Parathyroid adenoma (tissue), 2 donors: ENCODE measurements around the gene TSPAN4.

Experiments used
- H2AFZ ChIP-seq: fragments of 300-600 bp; sonication (generic); one replicate; pipeline ENCODE4 v1.7.0; 2017; ENCODE audit warnings: antibody characterized with exemption, mild to moderate bottlenecking
- H3K27ac ChIP-seq: fragments of 300-600 bp; sonication (generic); one replicate; pipeline ENCODE4 v1.7.0; 2017
- H3K27me3 ChIP-seq: fragments of 300-600 bp; sonication (generic); one replicate; pipeline ENCODE4 v1.7.0; 2017; ENCODE audit warnings: low read length; ENCODE audit not compliant: control insufficient read depth, insufficient read depth
- H3K36me3 ChIP-seq: fragments of 300-600 bp; sonication (generic); one replicate; pipeline ENCODE4 v1.7.0; 2017; ENCODE audit warnings: low read length; ENCODE audit not compliant: control insufficient read depth, insufficient read depth
- H3K4me1 ChIP-seq: fragments of 300-600 bp; sonication (generic); one replicate; pipeline ENCODE4 v1.7.0; 2017; ENCODE audit warnings: control low read depth
- H3K4me2 ChIP-seq: fragments of 300-600 bp; sonication (generic); one replicate; pipeline ENCODE4 v1.7.0; 2017; ENCODE audit warnings: low read length
- H3K4me3 ChIP-seq: fragments of 300-600 bp; sonication (generic); one replicate; pipeline ENCODE4 v1.7.0; 2017; ENCODE audit warnings: low read depth, low read length
- H3K79me2 ChIP-seq: fragments of 300-600 bp; sonication (generic); one replicate; pipeline ENCODE4 v1.7.0; 2017; ENCODE audit warnings: control low read depth
- H3K9ac ChIP-seq: fragments of 300-600 bp; sonication (generic); one replicate; pipeline ENCODE4 v1.7.0; 2017; ENCODE audit warnings: mild to moderate bottlenecking
- H3K9me3 ChIP-seq: fragments of 300-600 bp; sonication (generic); one replicate; pipeline ENCODE4 v1.7.0; 2017; ENCODE audit warnings: low read length; ENCODE audit not compliant: control insufficient read depth
- CTCF ChIP-seq: fragments of 300-600 bp; sonication (generic); IDR thresholded peaks from one replicate; pipeline ENCODE4 v1.7.0; 2017; ENCODE audit warnings: antibody characterized with exemption, mild to moderate bottlenecking
- donor health status: primary hyperparathyroidism.

TSPAN4 gene

GRCh38 chr11:884578-885070 lies 42.0 kb downstream of the TSPAN4 start:
- Histone ChIP-seq H3K27me3 (no peaks in the 10 kb centered on the region), H3K4me2 (no peak overlapping the region), H3K9me3 (no peaks in the 10 kb centered on the region), H3K9ac (no peak overlapping the region), H3K79me2 (no peaks in the 10 kb centered on the region), H3K4me1 (no peaks in the 10 kb centered on the region), H3K27ac (no peak overlapping the region), H3K36me3 (no peaks in the 10 kb centered on the region), H2AFZ (no peak overlapping the region), H3K4me3 (no peak overlapping the region)
- TF ChIP-seq CTCF, result no peak

- Histone ChIP-seq H3K4me1 (no peaks in the 10 kb centered on the region), H3K9ac (no peak overlapping the region), H3K4me3 (no peak overlapping the region), H3K79me2 (no peaks in the 10 kb centered on the region), H3K9me3 (no peaks in the 10 kb centered on the region), H2AFZ (no peak overlapping the region), H3K27me3 (no peaks in the 10 kb centered on the region), H3K4me2 (no peak overlapping the region), H3K27ac (no peak overlapping the region), H3K36me3 (no peaks in the 10 kb centered on the region)
- no peak for TF ChIP-seq CTCF
These were observed 43.9 kb downstream of the TSPAN4 start for GRCh38 chr11:886568-886967.

- Histone ChIP-seq H3K36me3 (no peaks in the 10 kb centered on the region), H3K4me1 (no peaks in the 10 kb centered on the region), H3K27ac (no peak overlapping the region)
These were observed 44.9 kb downstream of the TSPAN4 start for GRCh38 chr11:887589-887988.

GRCh38 chr11:888310-889212 lies 45.9 kb downstream of the TSPAN4 start:
- H3K9ac ChIP-seq, result no peak overlapping the region
- no peak overlapping the region for H2AFZ ChIP-seq
- H3K79me2 ChIP-seq, result no peaks in the 10 kb centered on the region
- TF ChIP-seq CTCF, result no peak
- no peaks in the 10 kb centered on the region for H3K4me1 ChIP-seq
- no peaks in the 10 kb centered on the region for H3K27me3 ChIP-seq
- H3K9me3 ChIP-seq, result no peaks in the 10 kb centered on the region
- H3K27ac ChIP-seq, result no peak overlapping the region
- H3K4me3 ChIP-seq, result no peak overlapping the region
- no peaks in the 10 kb centered on the region for H3K36me3 ChIP-seq
- no peak overlapping the region for H3K4me2 ChIP-seq

More at GRCh38 chr11:887589-887988, 44.9 kb downstream of the TSPAN4 start:
- Histone ChIP-seq H2AFZ (no peak overlapping the region), H3K9me3 (no peaks in the 10 kb centered on the region), H3K9ac (no peak overlapping the region), H3K27me3 (no peaks in the 10 kb centered on the region), H3K4me3 (no peak overlapping the region), H3K4me2 (no peak overlapping the region), H3K79me2 (no peaks in the 10 kb centered on the region)
- no peak for TF ChIP-seq CTCF

GRCh38 chr11:889257-889656 lies 46.6 kb downstream of the TSPAN4 start:
- no peaks in the 10 kb centered on the region for H3K4me1 ChIP-seq
- H3K27ac ChIP-seq, result no peak overlapping the region
- TF ChIP-seq CTCF, result no peak
- H3K9ac ChIP-seq, result no peak overlapping the region
- H3K4me3 ChIP-seq, result no peak overlapping the region
- no peaks in the 10 kb centered on the region for H3K36me3 ChIP-seq
- no peaks in the 10 kb centered on the region for H3K27me3 ChIP-seq
- H3K79me2 ChIP-seq, result no peaks in the 10 kb centered on the region
- H3K9me3 ChIP-seq, result no peaks in the 10 kb centered on the region
- no peak overlapping the region for H3K4me2 ChIP-seq
- H2AFZ ChIP-seq, result no peak overlapping the region
